HG02642 (cell line): ENCODE data around the gene MTAP.

Experiments used
- ATAC-seq: cut with Tn5 transposase; IDR thresholded peaks from one replicate; pipeline ENCODE4 v1.9.1; 2021; ENCODE audit warnings: mild to moderate bottlenecking; ENCODE audit not compliant: unreplicated experiment, poor library complexity

Gene MTAP

DNA sequence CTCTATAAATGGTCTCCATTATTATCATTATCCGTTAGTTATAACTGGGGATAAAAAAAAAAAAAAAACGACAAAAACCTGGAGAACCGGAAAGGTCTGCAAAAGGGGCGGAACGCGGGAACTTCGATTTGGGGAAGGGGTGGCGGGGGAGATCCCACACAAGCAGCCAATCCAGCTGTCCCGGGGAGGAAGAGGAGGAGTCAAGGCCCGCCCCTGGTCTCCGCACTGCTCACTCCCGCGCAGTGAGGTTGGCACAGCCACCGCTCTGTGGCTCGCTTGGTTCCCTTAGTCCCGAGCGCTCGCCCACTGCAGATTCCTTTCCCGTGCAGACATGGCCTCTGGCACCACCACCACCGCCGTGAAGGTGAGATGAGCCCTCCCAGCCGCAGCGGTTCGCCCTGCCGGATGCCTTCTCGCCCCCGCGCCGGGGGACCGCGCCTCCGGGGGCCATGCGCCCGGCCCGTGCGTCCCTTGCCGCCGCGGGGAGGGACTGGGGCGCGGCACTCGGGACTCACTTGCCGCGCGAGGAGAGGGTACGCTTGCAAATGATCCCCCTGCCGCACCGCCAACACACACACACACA is at the start of gene MTAP:
TSS of gene MTAP (plus strand) at position 219 of the 583 bp plus-strand sequence. CDS start at position 332, 113 bp downstream.
- ATAC-seq = peak; percentile 95

DNA sequence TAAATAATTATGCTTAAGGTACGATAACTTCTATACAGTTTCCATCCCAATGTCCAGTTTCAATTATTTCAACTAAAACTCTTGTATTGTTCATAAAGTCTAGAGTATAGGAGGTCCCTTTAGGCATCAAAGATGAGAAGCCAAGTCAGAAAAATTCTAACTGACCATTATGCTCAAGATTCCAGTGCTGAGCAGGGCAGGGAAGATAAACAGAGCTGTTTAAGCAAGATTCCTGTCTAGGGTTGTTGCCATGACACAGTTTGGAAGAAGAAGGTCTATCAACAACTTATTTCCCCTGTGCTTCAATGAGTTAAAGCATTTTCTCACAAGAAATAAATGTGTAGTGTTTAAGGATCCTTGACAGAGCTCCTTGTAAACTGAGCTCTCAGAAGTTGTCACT is 48.9 kb upstream of the MTAP start:
- no peak for ATAC-seq

DNA sequence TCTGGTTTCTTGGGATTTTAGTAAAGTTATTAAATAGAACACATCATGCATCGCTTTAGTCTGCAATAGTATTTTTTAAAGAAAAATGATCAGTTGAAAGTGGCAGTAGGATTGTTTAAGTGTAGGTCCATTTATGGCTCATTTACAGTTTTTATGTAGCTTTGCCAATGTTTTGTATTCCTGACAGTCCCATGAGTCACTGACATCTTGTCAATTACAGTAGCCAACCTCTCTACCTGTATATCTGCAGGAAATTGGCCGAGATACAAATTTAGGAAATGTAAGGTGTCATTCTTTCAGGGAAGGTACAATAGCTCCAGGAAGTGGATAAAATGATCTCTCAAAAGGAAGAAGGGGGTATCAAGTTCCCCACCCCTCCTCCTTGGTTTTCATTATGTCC is 47.7 kb upstream of the MTAP start:
- no peak for ATAC-seq

DNA sequence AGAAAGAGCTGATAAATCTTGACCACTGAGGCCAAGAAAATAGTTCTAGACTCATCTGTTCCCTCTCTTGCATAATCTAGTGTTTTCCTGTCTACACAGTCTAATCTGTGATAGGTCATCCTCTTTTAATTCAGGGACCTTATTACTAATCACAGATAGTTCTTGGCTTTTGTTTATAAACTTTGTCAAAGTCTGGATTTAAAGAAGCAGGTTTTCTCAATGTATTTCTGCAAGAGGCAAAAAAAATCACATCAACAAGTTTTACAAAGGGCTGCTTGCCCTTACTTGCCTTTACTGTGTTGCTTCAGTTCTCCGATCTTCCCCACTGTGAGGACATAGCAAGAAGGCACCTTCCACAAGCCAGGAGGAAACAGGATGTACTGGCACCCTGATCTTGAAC is 43.9 kb upstream of the MTAP start:
- ATAC-seq = no peak

DNA sequence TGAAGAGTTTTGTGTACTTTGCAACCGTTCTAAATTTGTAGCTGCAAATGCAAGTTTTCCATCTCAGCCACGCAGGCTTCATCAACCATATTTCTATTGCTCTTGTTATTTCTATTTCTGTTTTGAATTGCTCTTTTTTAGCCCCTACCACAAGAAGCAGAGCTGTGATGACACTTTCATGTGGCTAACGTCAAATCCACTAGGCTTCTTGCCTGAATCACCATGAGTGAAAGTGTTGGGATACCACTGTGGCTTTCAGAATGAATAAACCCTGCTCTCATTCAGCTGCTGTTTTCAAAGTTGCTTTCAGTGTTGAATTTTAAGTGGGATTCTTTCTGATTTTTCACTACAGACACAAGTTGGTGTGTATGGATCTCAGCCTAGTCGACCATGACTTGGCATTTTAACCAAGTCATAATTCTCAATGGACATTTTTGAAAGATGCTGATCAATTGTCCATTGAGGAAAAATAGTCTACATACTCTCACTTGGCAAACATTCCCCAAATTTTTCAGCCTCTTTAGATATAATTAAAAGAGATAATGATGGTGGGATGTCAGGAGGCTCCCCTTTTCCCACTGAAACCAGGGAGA is 41.0 kb upstream of the MTAP start:
- ATAC-seq = peak; percentile 87

DNA sequence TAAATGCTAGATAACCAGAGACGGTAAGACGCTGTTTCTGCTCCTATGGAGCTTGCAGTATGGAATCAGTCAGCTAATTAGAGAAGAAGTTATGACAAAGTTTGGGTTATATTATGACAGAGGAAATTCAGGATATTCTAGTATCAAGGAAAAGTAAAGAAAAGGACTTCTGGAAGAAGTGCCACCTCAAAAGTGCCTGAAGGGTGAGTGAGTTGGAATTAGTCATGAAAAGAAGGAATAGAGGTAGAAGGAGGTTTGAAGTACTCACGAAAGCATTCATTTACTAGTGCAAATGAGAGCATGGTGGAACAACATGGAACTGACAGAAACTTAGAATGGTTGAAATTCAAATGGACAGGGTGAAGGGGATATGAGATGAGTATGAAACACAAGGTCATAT is 40.4 kb upstream of the MTAP start:
- no peak for ATAC-seq

DNA sequence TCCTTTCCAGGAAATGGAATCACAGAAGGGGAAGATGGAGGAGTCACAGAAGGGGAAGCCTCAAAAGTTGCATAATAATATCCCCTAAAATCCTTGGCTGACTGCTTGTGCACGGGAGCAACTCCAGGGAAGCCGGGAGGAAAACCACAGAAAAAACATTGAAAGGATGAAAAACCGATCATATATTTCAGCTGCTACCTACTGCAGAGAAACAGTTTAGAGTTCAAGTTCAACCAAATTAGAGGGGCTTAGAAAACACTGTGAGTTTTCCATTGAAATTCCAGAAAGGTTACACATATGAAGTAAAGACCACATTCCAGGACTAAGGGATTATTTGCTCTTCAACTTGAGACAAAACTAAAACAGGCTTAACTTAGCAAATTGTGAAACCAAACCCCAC is 37.6 kb upstream of the MTAP start:
- no peak for ATAC-seq

DNA sequence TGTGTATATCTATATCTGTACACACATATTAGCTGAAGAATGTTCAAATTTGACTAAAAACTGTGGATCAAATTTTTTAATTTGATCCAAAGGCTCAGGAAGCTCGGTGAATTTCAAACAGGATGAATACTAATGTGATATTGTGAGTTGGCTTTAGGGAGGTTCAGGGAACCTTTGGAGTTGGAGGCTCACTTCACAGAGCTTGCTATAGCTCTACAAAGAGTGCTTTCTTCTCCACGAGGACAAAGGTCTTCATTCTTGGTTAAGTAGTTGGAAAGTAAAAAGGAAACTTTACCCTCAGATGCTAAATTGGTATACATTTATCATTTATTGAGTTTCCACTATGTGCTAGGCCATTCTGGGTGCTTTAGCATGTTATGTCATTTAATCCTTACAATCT is 36.3 kb upstream of the MTAP start:
- ATAC-seq = no peak

DNA sequence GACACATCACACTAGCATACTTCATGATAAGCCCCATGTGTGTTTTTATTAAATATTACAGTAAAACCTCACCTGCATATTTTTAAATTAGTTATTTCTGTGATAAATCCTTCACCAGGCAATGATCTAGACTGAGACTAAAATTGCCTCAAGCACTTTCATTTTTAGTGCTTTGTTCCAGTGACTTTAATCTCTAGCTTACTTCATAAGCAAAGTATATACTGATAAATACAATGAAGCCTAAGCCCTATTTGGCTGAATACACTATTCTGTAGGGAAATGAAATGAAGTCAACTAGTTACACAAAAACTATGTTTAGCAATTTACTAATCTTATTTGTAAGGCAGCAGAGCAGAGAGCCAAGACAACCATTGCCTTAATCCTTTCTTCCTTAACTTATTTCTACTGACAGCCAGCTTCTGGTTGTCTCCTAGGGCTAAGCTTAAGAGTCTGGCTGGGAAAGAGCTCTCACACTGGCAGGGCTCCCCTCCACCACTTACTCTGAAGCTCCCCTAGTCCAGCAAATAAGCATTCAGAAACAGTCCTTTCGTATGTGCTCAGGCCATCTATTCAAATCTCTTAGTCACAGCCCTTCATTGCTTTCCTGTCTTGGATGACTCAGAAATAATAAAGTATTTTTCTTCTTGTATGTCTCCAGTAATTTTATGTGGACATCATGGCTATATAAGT is 31.4 kb upstream of the MTAP start:
- ATAC-seq = no peak

DNA sequence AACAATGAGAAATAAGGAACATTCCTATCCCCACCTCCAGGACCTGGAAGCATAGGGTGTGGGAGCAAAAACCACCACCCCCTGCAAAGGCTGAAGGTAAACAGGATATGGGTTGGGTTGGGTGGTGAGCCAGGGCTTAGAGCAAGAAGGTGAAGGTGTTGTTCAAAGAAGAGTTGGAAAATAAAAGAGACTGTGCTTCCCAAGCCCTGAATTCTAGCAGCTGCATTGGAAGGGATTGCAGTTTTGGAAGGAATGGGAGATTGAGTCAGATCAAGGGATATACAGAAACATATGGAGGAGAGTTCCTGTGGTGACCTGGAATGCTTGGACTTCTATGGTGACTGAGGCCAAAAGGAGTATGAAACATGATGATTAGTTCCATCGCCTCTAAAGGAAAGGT is 24.7 kb upstream of the MTAP start:
- no peak for ATAC-seq

DNA sequence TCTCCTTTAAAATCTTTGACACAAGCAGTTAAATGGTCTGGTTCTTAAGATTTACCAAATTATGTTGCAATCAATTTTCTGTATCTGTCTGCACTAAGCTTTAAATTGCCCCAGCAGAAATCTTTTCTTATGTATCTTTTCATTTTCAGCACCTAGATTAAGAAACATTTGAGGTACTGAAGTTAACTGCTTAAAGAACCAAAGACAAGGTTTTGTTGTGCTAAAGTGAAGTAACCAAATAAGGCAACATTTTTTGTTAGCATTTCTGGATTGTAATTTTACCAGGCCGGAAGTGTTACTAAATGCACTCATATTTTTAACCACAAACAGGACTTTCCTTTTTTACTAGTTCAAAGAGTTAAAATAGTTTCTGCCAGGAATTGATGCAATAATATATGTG is 24.1 kb upstream of the MTAP start:
- ATAC-seq = no peak

DNA sequence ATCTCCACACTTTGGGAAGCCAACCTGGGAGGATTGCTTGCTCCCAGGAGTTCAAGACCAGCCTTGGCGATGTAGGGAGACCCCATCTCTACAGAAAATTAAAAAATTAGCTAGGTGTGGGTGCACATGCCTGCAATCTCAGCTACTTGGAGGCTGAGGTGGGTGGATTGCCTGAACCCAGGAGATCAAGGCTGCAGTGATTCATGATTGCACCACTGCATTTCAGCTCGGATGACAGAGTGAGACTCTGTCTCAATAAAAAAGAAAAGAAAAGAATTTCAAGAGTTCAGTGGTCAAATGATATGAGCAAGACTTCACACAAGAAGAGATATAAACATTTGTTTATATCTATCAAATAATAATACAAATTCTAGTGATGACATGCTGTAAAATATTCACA is 23.0 kb upstream of the MTAP start:
- no peak for ATAC-seq

DNA sequence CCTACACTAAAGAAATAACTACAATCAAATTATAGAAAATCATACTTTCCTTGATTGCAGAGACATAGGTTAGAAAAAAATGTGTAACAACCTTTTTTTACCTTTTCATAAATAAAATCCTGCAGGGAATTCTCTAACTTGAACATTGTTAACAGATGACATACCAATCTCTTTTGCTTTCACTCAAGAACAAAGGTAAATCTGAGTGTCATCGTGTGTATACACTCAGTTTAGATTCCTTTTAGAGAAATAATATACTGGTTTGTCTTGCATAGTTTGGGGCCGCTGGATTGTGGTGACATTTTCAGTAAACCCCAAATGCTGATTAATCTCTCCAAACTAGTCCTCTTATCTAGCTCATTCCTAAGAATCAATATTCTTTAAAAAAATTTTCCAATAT is 20.8 kb upstream of the MTAP start:
- no peak for ATAC-seq

DNA sequence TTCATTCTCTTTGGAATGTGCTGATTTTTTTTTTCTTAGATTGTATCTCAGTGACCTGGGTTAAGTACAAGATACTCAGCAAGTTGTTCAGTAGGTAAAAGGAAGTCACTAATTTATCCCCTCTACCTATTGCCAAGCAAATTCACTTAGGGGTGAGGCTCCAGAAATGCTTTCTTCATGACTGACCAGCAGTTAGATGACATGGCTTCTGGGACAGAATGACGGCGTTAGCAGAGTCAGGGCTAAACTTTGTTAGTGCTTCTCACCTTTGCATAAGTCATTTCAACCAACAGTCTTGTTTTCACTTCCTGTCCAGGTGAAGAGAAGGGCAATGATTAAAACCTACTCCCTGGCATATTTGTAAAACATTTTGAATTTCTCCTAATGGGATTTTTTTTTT is 20.2 kb upstream of the MTAP start:
- ATAC-seq = no peak

DNA sequence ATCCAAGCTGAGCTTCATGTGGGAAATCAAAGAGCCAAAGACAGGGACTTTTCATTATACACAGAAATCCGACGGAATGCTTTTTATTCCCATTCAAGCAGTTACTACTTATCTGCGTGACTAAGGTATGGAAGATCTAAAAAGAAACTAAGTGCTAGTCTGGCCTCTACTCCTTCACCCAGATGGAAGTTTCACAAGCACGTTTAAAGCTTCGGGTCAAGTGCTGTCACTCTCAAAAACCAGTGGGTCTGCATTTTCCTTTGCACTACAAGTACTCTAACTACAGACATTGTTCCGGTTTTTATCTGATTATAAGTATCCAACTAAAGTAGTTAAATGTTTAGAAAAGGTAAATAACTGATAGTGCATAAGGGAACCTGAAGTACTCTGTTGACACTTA is 13.7 kb upstream of the MTAP start:
- ATAC-seq = no peak

DNA sequence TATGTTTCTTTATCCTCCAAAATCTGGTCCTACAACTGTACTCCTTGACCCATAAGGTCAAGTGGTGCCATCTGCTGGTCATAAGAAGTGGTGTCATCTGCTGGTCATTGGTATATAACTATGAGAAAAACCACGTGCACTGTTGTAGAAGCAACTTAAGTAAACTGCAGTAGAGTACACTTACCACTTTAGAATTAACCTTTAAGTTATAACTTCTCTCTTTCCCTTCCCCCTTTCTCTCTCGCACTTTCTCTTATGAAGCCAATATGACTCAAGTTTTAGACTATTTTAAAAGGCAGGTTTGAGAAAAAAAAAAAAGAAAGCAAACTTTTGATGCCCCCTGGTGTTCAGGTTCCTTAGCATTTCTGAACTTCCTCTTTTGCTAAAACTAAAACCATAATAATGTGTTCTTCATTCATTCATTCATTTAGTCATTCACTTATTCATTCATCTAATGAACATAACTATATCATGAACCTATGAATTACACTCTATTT is 12.8 kb upstream of the MTAP start:
- peak; percentile 99 for ATAC-seq

DNA sequence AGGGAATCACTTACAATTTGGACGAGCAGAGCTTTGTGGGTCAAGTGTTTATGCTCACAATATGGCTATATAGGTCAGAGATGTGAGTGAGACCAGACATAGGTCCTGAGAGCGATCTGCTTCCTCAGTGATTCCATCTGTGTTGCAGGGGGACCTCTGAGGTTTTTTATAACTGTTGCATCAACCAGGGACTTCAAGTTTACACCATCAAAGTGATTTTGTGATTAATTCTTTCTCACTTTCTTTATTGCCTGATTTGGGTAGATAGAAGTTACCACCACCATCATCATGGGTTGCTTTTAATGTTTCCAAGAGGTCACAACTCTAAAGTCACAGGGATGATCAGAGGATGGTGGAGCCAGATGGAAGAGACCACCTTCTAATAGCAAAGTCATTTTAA is 7.0 kb upstream of the MTAP start:
- ATAC-seq = no peak

DNA sequence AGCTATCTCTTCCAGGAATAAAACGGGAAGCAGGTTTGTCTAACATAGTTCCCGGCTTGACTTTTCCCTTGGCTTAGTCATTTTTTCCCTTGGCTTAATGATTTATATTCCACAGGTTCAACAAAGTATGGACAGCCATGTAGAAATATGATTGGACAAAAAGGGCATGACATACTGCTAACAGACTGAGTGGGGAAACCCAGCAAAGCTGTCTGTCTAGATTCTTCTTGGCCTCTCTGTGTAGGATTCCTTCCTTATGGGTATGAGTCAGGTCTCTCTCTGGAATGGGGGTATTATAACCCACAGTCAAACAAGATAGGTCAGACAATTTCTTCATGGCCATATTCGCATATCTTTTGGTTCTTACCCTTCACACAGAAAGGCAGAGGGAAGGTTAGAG is 5.7 kb upstream of the MTAP start:
- ATAC-seq = no peak

DNA sequence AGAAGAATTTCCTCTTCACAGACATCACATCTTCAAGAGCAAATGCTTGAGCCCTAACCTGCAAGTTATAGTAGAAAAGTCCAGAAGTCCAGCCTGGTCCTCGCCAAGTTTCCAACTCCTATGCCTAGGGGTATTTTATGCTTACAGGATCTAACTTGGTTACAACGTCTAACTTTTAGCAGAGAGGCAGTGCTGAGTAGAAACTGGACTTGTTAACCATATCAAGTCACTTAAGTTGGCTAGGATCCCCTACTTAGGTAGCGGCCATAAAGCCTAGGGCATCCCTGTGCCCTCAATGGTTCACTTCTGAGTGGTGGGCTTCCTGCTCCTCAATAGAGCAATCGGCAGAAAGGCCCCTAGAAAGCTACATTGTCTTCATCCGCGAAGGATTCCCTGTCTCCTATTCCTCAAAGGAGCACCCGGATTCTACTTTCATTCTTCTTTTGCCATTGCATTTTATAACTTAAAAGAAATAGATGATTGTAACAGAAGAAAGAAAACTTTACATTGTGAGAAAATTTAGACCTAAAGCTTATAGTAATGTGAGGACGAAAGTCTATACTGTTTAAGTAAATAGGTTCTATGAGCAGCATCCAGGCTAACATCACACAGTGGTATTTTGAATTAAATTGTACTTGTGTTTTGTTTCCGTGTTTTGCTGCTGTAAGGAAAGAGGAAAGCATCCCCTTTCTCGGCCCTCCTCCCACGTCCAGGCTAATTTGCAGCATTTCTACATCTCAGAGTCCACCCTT is 1.3 kb upstream of the MTAP start:
- ATAC-seq = no peak

DNA sequence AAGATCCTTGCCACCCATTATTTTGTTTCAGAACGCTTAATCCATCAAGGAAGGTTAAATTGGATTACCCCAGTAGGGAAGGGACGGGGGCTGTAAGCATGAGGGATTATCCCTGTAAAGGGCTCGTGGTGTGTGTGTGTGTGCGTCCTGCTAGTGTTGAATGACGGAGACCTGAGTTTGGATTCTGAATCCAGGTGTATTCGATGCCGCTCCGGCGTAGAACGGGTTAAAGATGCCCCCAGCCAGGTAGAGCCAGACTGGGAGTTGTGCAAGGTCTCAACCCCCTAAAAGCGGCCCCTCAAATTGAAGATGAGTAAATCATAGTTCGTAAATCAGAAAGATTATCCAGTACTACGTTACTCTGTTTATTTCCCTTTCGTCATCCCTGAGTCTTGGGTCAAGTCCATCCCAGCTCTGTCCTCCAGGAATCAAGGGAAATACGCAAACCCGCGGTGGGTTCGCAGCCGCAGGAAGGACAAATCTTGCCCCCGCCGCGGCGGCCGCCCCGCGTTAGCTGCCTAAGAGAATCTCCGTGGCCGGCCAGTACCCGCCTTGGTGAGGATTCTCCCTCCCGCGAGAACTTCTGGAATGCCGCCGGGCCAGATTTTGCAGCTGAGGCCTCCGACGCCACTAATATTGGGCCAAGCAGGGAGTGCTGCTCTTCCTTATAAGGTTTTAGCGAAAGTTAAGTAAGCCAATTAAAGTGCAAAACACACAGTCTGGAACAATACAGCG is 586 bp upstream of the MTAP start:
- peak; percentile 16 for ATAC-seq

DNA sequence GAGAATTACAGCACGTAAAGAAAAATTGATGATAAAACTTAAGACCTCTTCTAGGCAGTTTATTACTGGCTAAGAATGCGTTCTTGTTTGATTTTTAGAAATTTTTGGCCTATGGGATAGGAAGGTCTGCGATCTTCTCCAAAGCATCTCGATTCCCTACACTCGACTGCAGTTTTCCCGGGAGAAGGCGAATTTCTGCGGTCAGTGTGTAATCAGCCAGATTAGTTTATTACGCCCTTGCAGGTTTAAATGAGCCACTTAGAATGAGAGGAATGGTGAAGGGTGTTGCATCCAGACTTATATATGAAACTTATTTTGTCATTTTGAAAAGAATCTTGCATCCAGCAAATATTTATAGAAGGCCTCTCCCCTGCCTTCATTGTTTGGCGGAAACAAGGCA is 1.2 kb downstream of the MTAP start:
- no peak for ATAC-seq
